ENCODE results near the gene PHLDB3. TPM values are rescaled to one million over a fixed set of nuclear protein-coding genes. Genes with fewer than 3 reads are reported as not detected.
A peak's percentile ranks its signal among the peaks of the same experiment; 100 is the strongest.

PHLDB3 gene
- total RNA-seq, 1 experiment from 2014 or later = 33.1 TPM

- intact Hi-C loops (cut with micrococcal nuclease; ENCODE audit: unreplicated experiment) = no loop called here
- TF ChIP-seq, protein P1, sequence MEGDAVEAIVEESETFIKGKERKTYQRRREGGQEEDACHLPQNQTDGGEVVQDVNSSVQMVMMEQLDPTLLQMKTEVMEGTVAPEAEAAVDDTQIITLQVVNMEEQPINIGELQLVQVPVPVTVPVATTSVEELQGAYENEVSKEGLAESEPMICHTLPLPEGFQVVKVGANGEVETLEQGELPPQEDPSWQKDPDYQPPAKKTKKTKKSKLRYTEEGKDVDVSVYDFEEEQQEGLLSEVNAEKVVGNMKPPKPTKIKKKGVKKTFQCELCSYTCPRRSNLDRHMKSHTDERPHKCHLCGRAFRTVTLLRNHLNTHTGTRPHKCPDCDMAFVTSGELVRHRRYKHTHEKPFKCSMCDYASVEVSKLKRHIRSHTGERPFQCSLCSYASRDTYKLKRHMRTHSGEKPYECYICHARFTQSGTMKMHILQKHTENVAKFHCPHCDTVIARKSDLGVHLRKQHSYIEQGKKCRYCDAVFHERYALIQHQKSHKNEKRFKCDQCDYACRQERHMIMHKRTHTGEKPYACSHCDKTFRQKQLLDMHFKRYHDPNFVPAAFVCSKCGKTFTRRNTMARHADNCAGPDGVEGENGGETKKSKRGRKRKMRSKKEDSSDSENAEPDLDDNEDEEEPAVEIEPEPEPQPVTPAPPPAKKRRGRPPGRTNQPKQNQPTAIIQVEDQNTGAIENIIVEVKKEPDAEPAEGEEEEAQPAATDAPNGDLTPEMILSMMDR (IDR thresholded peaks at IDR 0.05; ENCODE audit: insufficient read depth in 1 of 2, low read depth in 1 of 2, low read length in 1 of 2, severe bottlenecking in 1 of 2, unreplicated experiment in 1 of 2) = no peak
- no TSS peak for BruUV-seq (replicated peaks)
- Mint-ChIP-seq H3K4me3 (ENCODE audit: unreplicated experiment) (no peak overlapping the region), H3K27ac (ENCODE audit: unreplicated experiment) (no peak overlapping the region), H3K9me3 (ENCODE audit: unreplicated experiment) (no peaks in the 10 kb centered on the region), H3K36me3 (ENCODE audit: insufficient read depth, unreplicated experiment) (peaks cover 44% of the 10 kb centered on the region), H3K4me1 (ENCODE audit: low read depth, unreplicated experiment) (peaks cover 24% of the 10 kb centered on the region), H3K27me3 (ENCODE audit: insufficient read depth, unreplicated experiment) (no peaks in the 10 kb centered on the region)
- no peaks in the 10 kb centered on the region for H3K27me3 ChIP-seq (replicated peaks; ENCODE audit: control insufficient read depth, insufficient read depth, low read length)
- H3K36me3 ChIP-seq (ENCODE audit: control insufficient read depth, insufficient read depth, low read length) = peaks cover 2% of the 10 kb centered on the region; the same call in 1 of the 2 replicates
- no peak for DNase-seq
- no peak overlapping the region for H3K4me3 ChIP-seq (ENCODE audit: low read depth, low read length)
- POLR2A ChIA-PET = no interaction called here
- peaks cover 9% of the 10 kb centered on the region; the same call in 1 of the 2 replicates for H3K4me1 ChIP-seq
- no peaks in the 10 kb centered on the region for H3K9me3 ChIP-seq
- CTCF ChIA-PET = interaction anchor here (1.4 kb wide), 1 partner anchor 59 kb away, joined by 7 read pairs; no protein-coding TSS in a partner anchor
These were observed 2.1 kb upstream of the PHLDB3 start for GRCh38 chr19:43506629-43507028.

GRCh38 chr19:43505941-43506340 lies 1.4 kb upstream of the PHLDB3 start:
- Histone ChIP-seq H3K4me3 (ENCODE audit: low read depth, low read length) (no peak overlapping the region), H3K9me3 (no peaks in the 10 kb centered on the region), H3K27me3 (replicated peaks; ENCODE audit: control insufficient read depth, insufficient read depth, low read length) (no peaks in the 10 kb centered on the region), H3K36me3 (ENCODE audit: control insufficient read depth, insufficient read depth, low read length) (peaks cover 2% of the 10 kb centered on the region; the same call in 1 of the 2 replicates), H3K4me1 (peaks cover 9% of the 10 kb centered on the region; the same call in 1 of the 2 replicates)
- Mint-ChIP-seq H3K27ac (ENCODE audit: unreplicated experiment) (no peak overlapping the region), H3K27me3 (ENCODE audit: insufficient read depth, unreplicated experiment) (no peaks in the 10 kb centered on the region), H3K4me3 (ENCODE audit: unreplicated experiment) (peak overlapping the region; percentile 90), H3K9me3 (ENCODE audit: unreplicated experiment) (no peaks in the 10 kb centered on the region), H3K36me3 (ENCODE audit: insufficient read depth, unreplicated experiment) (peaks cover 47% of the 10 kb centered on the region), H3K4me1 (ENCODE audit: low read depth, unreplicated experiment) (peaks cover 24% of the 10 kb centered on the region)
- DNase-seq = no peak
- no TSS peak for BruUV-seq (replicated peaks)
- intact Hi-C loops (cut with micrococcal nuclease; ENCODE audit: unreplicated experiment) = loop anchor here (2.0 kb wide), 1 partner anchor 27 kb away; the partner anchor contains the start of gene ZNF575
- POLR2A ChIA-PET = no interaction called here
- TF ChIP-seq, protein P1 (IDR thresholded peaks at IDR 0.05; ENCODE audit: insufficient read depth in 1 of 2, low read depth in 1 of 2, low read length in 1 of 2, severe bottlenecking in 1 of 2, unreplicated experiment in 1 of 2) = no peak
- CTCF ChIA-PET = no interaction called here

GRCh38 chr19:43505186-43505456 lies 575 bp upstream of the PHLDB3 start:
- H3K36me3 Mint-ChIP-seq (ENCODE audit: insufficient read depth, unreplicated experiment) = peaks cover 46% of the 10 kb centered on the region
- POLR2A ChIA-PET = interaction anchor here (1.2 to 2.0 kb wide), 2 partner anchors 42 to 73 kb away, joined by 3 to 17 read pairs; no protein-coding TSS in a partner anchor
- Histone ChIP-seq H3K9me3 (no peaks in the 10 kb centered on the region), H3K4me3 (ENCODE audit: low read depth, low read length) (peak overlapping the region; percentile 91), H3K27me3 (replicated peaks; ENCODE audit: control insufficient read depth, insufficient read depth, low read length) (no peaks in the 10 kb centered on the region), H3K4me1 (peaks cover 13% of the 10 kb centered on the region; the same call in 1 of the 2 replicates), H3K36me3 (ENCODE audit: control insufficient read depth, insufficient read depth, low read length) (peaks cover 2% of the 10 kb centered on the region; the same call in 1 of the 2 replicates)
- CTCF ChIA-PET = interaction anchor here (1.5 to 2.4 kb wide), 4 partner anchors 14 to 58 kb away, joined by 5 to 29 read pairs (median 16); partner anchors contain the start of gene ZNF575
- H3K4me1 Mint-ChIP-seq (ENCODE audit: low read depth, unreplicated experiment) = peaks cover 24% of the 10 kb centered on the region
- peak overlapping the region; percentile 90 for H3K4me3 Mint-ChIP-seq (ENCODE audit: unreplicated experiment)
- TF ChIP-seq, protein P1 (IDR thresholded peaks at IDR 0.05; ENCODE audit: insufficient read depth in 1 of 2, low read depth in 1 of 2, low read length in 1 of 2, severe bottlenecking in 1 of 2, unreplicated experiment in 1 of 2) = no peak
- no peak for DNase-seq
- H3K9me3 Mint-ChIP-seq (ENCODE audit: unreplicated experiment) = no peaks in the 10 kb centered on the region
- intact Hi-C loops (cut with micrococcal nuclease; ENCODE audit: unreplicated experiment) = loop anchor here (2.0 kb wide), 1 partner anchor 28 kb away; the partner anchor contains the start of gene ZNF575
- H3K27ac Mint-ChIP-seq (ENCODE audit: unreplicated experiment) = peak overlapping the region; percentile 92
- no peaks in the 10 kb centered on the region for H3K27me3 Mint-ChIP-seq (ENCODE audit: insufficient read depth, unreplicated experiment)
- BruUV-seq (replicated peaks) = no TSS peak

All from Caco-2 (cell line).